ENCODE results near the gene KANK4.

DNA sequence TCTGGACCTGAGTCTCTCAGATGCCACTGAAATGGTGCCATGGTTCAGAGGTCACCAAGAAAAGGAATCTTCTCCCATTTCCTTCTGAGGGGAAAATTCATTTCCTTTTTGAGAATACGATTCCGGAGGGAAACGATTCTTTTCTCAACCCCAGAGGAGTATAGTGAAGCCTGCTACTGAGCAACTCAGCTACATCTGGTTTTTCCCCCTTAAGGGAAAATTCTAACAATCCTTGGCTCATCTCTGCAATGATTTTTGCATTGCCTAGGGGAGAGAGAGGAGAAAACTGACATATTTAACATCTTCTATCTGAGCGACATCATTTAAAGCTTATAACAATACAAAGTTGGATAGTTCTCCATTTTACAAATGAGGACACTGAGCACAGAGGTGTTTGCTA lies 22.4 kb upstream of the KANK4 start:
- TF ChIP-seq, protein P1, sequence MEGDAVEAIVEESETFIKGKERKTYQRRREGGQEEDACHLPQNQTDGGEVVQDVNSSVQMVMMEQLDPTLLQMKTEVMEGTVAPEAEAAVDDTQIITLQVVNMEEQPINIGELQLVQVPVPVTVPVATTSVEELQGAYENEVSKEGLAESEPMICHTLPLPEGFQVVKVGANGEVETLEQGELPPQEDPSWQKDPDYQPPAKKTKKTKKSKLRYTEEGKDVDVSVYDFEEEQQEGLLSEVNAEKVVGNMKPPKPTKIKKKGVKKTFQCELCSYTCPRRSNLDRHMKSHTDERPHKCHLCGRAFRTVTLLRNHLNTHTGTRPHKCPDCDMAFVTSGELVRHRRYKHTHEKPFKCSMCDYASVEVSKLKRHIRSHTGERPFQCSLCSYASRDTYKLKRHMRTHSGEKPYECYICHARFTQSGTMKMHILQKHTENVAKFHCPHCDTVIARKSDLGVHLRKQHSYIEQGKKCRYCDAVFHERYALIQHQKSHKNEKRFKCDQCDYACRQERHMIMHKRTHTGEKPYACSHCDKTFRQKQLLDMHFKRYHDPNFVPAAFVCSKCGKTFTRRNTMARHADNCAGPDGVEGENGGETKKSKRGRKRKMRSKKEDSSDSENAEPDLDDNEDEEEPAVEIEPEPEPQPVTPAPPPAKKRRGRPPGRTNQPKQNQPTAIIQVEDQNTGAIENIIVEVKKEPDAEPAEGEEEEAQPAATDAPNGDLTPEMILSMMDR (conservative IDR thresholded peaks at IDR 0.05; ENCODE audit: low read length): no peak
- no peak for TF ChIP-seq EZH2phosphoT487 (IDR thresholded peaks at IDR 0.05; ENCODE audit: borderline replicate concordance, low read depth, low read length)
